ENCODE measurements around the gene KCNMA1.
A peak's percentile ranks its signal among the peaks of the same experiment; 100 is the strongest.

Gene KCNMA1

DNA sequence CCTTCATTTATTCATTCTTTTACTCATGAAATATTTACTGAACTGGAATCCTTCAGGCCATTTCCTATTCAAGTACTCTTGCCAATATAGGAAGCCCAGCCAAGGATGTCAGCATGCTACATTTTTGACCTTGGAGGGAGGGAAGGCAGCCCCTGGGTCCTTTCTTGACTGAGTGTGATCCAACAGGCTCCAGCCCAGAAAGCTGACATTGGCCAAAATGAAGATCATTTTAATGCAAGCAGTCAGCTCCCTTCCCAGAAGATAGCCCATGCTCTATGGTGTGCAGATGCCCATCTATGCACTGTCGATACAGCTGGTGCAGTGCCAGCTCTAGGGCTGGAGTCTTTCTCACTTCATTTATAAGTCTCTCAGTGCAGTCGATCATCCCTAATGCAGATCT, 646.0 kb downstream of the KCNMA1 start:
- Histone ChIP-seq H3K4me3 (ENCODE audit: insufficient read depth, low read depth, low read length, poor library complexity, severe bottlenecking) (no peak overlapping the region), H3K36me3 (ENCODE audit: control insufficient read depth, insufficient read depth, low read length) (no peaks in the 10 kb centered on the region), H3K4me1 (ENCODE audit: control insufficient read depth, insufficient read depth, low read length, poor library complexity, severe bottlenecking) (no peaks in the 10 kb centered on the region), H3K9me3 (ENCODE audit: control insufficient read depth, low read length) (no peaks in the 10 kb centered on the region), H3K27me3 (replicated peaks; ENCODE audit: control insufficient read depth, insufficient read depth, low read length, poor library complexity, severe bottlenecking) (no peaks in the 10 kb centered on the region), H3K27ac (ENCODE audit: insufficient read depth, low read length, poor library complexity, severe bottlenecking) (no peak overlapping the region)
- DNase-seq = no peak

GRCh38 chr10:76990561-76990960, 647.0 kb downstream of the KCNMA1 start:
- H3K36me3 ChIP-seq (ENCODE audit: control insufficient read depth, insufficient read depth, low read length) = no peaks in the 10 kb centered on the region
- H3K4me1 ChIP-seq (ENCODE audit: control insufficient read depth, insufficient read depth, low read length, poor library complexity, severe bottlenecking) = no peaks in the 10 kb centered on the region
- H3K9me3 ChIP-seq (ENCODE audit: control insufficient read depth, low read length) = no peaks in the 10 kb centered on the region
- H3K27ac ChIP-seq (ENCODE audit: insufficient read depth, low read length, poor library complexity, severe bottlenecking) = no peak overlapping the region
- H3K27me3 ChIP-seq (replicated peaks; ENCODE audit: control insufficient read depth, insufficient read depth, low read length, poor library complexity, severe bottlenecking) = no peaks in the 10 kb centered on the region
- DNase-seq = no peak
- H3K4me3 ChIP-seq (ENCODE audit: insufficient read depth, low read depth, low read length, poor library complexity, severe bottlenecking) = no peak overlapping the region

- no peaks in the 10 kb centered on the region for H3K36me3 ChIP-seq (ENCODE audit: control insufficient read depth, insufficient read depth, low read length)
- no peak overlapping the region for H3K4me3 ChIP-seq (ENCODE audit: insufficient read depth, low read depth, low read length, poor library complexity, severe bottlenecking)
- no peaks in the 10 kb centered on the region for H3K9me3 ChIP-seq (ENCODE audit: control insufficient read depth, low read length)
- no peaks in the 10 kb centered on the region for H3K27me3 ChIP-seq (replicated peaks; ENCODE audit: control insufficient read depth, insufficient read depth, low read length, poor library complexity, severe bottlenecking)
- DNase-seq = peak in 2 of 3 donors; percentile 2 to 32
- H3K27ac ChIP-seq (ENCODE audit: insufficient read depth, low read length, poor library complexity, severe bottlenecking) = no peak overlapping the region
- no peaks in the 10 kb centered on the region for H3K4me1 ChIP-seq (ENCODE audit: control insufficient read depth, insufficient read depth, low read length, poor library complexity, severe bottlenecking)
Observed at GRCh38 chr10:76984559-76985443, 652.8 kb downstream of the KCNMA1 start.

DNA sequence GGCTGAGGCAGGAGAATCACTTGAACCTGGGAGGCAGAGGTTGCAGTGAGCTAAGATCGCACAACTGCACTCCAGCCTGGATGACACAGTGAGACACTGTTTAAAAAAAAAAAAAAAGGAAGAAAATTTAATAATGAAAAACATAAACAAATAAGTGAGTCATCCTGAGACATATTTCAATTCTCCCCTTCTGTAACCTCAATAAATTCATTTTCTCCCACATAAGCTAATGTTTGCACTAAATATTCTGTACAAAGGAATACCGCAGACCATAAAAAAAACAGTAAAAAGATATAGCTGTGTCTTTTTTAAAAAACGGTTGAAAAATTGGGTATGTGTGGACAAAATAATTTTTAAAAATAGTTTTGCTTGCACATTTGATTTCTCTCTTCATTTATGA, 654.0 kb downstream of the KCNMA1 start:
- Histone ChIP-seq H3K27ac (ENCODE audit: insufficient read depth, low read length, poor library complexity, severe bottlenecking) (no peak overlapping the region), H3K9me3 (ENCODE audit: control insufficient read depth, low read length) (no peaks in the 10 kb centered on the region), H3K4me3 (ENCODE audit: insufficient read depth, low read depth, low read length, poor library complexity, severe bottlenecking) (no peak overlapping the region), H3K27me3 (replicated peaks; ENCODE audit: control insufficient read depth, insufficient read depth, low read length, poor library complexity, severe bottlenecking) (no peaks in the 10 kb centered on the region), H3K4me1 (ENCODE audit: control insufficient read depth, insufficient read depth, low read length, poor library complexity, severe bottlenecking) (no peaks in the 10 kb centered on the region), H3K36me3 (ENCODE audit: control insufficient read depth, insufficient read depth, low read length) (no peaks in the 10 kb centered on the region)
- no peak for DNase-seq

DNA sequence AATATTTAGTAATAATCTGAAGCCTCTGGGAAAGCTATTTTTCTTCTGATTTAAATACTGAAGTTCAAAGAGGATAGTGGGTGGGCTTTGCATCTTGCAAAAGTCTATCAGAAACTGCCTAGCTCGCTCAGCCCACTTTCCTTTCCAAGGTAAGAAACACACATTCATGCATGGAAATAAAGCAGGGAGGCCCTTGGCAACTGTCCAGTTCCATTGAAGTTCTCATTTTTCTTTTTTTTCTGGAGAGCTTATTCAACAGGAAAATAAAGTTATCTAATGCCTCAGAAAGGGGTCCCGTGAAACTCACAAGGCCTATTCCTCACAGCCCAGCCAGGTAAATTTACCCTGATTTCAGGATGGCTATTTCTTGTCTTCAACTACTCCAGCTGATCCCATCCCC, 654.9 kb downstream of the KCNMA1 start:
- no peaks in the 10 kb centered on the region for H3K27me3 ChIP-seq (replicated peaks; ENCODE audit: control insufficient read depth, insufficient read depth, low read length, poor library complexity, severe bottlenecking)

DNA sequence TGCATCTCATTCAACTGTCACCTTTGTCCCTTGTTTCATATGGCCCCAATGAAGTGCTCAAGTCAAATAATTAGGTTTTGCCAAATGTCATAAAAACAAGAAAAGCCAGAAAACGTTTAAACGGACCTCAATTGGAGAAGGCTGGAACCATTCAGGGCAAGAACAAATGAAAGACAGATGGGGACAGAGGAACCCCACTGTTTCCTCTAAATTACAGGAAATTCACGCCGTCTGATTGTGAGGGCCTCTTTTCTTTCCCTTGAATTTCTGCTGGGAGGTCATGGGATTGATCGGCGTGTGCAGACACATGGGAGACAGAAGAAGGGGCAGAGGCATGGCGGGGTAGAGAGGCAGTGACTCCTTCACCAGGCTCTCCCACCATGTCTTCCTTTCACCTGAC, 656.4 kb downstream of the KCNMA1 start:
- DNase-seq = no peak
- Histone ChIP-seq H3K4me3 (ENCODE audit: insufficient read depth, low read depth, low read length, poor library complexity, severe bottlenecking) (no peak overlapping the region), H3K36me3 (ENCODE audit: control insufficient read depth, insufficient read depth, low read length) (no peaks in the 10 kb centered on the region), H3K4me1 (ENCODE audit: control insufficient read depth, insufficient read depth, low read length, poor library complexity, severe bottlenecking) (no peaks in the 10 kb centered on the region), H3K9me3 (ENCODE audit: control insufficient read depth, low read length) (no peaks in the 10 kb centered on the region), H3K27ac (ENCODE audit: insufficient read depth, low read length, poor library complexity, severe bottlenecking) (no peak overlapping the region), H3K27me3 (replicated peaks; ENCODE audit: control insufficient read depth, insufficient read depth, low read length, poor library complexity, severe bottlenecking) (no peaks in the 10 kb centered on the region)

More for the DNA sequence above, 654.9 kb downstream of the KCNMA1 start:
- no peak for DNase-seq
- Histone ChIP-seq H3K36me3 (ENCODE audit: control insufficient read depth, insufficient read depth, low read length) (no peaks in the 10 kb centered on the region), H3K27ac (ENCODE audit: insufficient read depth, low read length, poor library complexity, severe bottlenecking) (no peak overlapping the region), H3K4me3 (ENCODE audit: insufficient read depth, low read depth, low read length, poor library complexity, severe bottlenecking) (no peak overlapping the region), H3K4me1 (ENCODE audit: control insufficient read depth, insufficient read depth, low read length, poor library complexity, severe bottlenecking) (no peaks in the 10 kb centered on the region), H3K9me3 (ENCODE audit: control insufficient read depth, low read length) (no peaks in the 10 kb centered on the region)

DNA sequence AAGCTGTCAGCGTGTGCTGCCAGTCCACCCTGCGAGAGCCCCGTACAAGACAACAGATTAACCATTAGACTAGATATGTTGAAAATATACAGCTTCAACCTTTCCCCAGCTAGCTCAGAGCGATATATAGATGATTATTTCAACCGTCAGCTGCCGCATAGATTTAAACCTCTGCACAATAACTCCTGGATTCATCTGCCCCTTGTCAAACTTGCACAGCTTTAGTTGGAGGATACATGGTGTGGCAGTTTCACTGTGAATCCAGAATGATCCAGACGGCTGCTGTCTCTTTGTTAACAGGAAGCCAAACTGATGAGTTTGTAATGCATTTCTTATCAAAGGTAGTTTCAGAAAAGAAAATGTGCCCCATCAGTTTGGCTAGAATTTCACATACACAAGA, 659.7 kb downstream of the KCNMA1 start:
- Histone ChIP-seq H3K9me3 (ENCODE audit: control insufficient read depth, low read length) (no peaks in the 10 kb centered on the region), H3K27me3 (replicated peaks; ENCODE audit: control insufficient read depth, insufficient read depth, low read length, poor library complexity, severe bottlenecking) (no peaks in the 10 kb centered on the region), H3K4me1 (ENCODE audit: control insufficient read depth, insufficient read depth, low read length, poor library complexity, severe bottlenecking) (no peaks in the 10 kb centered on the region), H3K36me3 (ENCODE audit: control insufficient read depth, insufficient read depth, low read length) (no peaks in the 10 kb centered on the region), H3K4me3 (ENCODE audit: insufficient read depth, low read depth, low read length, poor library complexity, severe bottlenecking) (no peak overlapping the region), H3K27ac (ENCODE audit: insufficient read depth, low read length, poor library complexity, severe bottlenecking) (no peak overlapping the region)
- DNase-seq = no peak

GRCh38 chr10:76977046-76977445, 660.6 kb downstream of the KCNMA1 start:
- H3K27me3 ChIP-seq (replicated peaks; ENCODE audit: control insufficient read depth, insufficient read depth, low read length, poor library complexity, severe bottlenecking) = no peaks in the 10 kb centered on the region
- H3K4me1 ChIP-seq (ENCODE audit: control insufficient read depth, insufficient read depth, low read length, poor library complexity, severe bottlenecking) = no peaks in the 10 kb centered on the region
- no peak overlapping the region for H3K4me3 ChIP-seq (ENCODE audit: insufficient read depth, low read depth, low read length, poor library complexity, severe bottlenecking)
- no peaks in the 10 kb centered on the region for H3K36me3 ChIP-seq (ENCODE audit: control insufficient read depth, insufficient read depth, low read length)
- no peaks in the 10 kb centered on the region for H3K9me3 ChIP-seq (ENCODE audit: control insufficient read depth, low read length)
- no peak for DNase-seq
- no peak overlapping the region for H3K27ac ChIP-seq (ENCODE audit: insufficient read depth, low read length, poor library complexity, severe bottlenecking)

DNA sequence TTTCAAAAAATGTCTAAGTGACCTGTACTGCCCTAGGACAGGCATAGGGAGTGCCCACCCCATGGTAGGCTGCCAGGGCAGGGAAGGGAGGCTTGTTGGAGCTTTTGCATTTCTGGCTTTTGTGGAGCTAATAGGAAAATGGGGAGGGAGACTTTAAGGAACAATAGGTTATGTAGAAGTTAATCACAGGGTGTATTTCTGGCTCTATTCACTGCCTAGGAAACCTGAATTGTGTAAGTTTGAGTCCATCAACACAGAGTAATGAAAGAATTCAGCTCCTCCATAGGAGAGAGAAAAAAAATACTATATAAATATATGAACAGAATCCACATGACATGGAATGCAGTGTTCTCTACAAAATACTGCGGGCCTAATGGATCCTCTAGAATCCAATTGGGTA, 661.5 kb downstream of the KCNMA1 start:
- H3K27me3 ChIP-seq (replicated peaks; ENCODE audit: control insufficient read depth, insufficient read depth, low read length, poor library complexity, severe bottlenecking) = no peaks in the 10 kb centered on the region
- no peaks in the 10 kb centered on the region for H3K9me3 ChIP-seq (ENCODE audit: control insufficient read depth, low read length)
- H3K27ac ChIP-seq (ENCODE audit: insufficient read depth, low read length, poor library complexity, severe bottlenecking) = no peak overlapping the region
- H3K4me1 ChIP-seq (ENCODE audit: control insufficient read depth, insufficient read depth, low read length, poor library complexity, severe bottlenecking) = no peaks in the 10 kb centered on the region
- no peak overlapping the region for H3K4me3 ChIP-seq (ENCODE audit: insufficient read depth, low read depth, low read length, poor library complexity, severe bottlenecking)
- no peak for DNase-seq
- no peaks in the 10 kb centered on the region for H3K36me3 ChIP-seq (ENCODE audit: control insufficient read depth, insufficient read depth, low read length)

GRCh38 chr10:76975126-76975525, 662.5 kb downstream of the KCNMA1 start:
- H3K36me3 ChIP-seq (ENCODE audit: control insufficient read depth, insufficient read depth, low read length) = no peaks in the 10 kb centered on the region
- no peak for DNase-seq
- H3K27ac ChIP-seq (ENCODE audit: insufficient read depth, low read length, poor library complexity, severe bottlenecking) = no peak overlapping the region
- H3K9me3 ChIP-seq (ENCODE audit: control insufficient read depth, low read length) = no peaks in the 10 kb centered on the region
- H3K27me3 ChIP-seq (replicated peaks; ENCODE audit: control insufficient read depth, insufficient read depth, low read length, poor library complexity, severe bottlenecking) = no peaks in the 10 kb centered on the region
- H3K4me3 ChIP-seq (ENCODE audit: insufficient read depth, low read depth, low read length, poor library complexity, severe bottlenecking) = no peak overlapping the region
- H3K4me1 ChIP-seq (ENCODE audit: control insufficient read depth, insufficient read depth, low read length, poor library complexity, severe bottlenecking) = no peaks in the 10 kb centered on the region

Data from effector memory CD4-positive, alpha-beta T cell (primary cell).